H9 (cell line): ENCODE measurements around the gene GALNT13. TPM values are rescaled to one million over a fixed set of nuclear protein-coding genes. Genes with fewer than 3 reads are reported as not detected.

Source experiments
- DNase-seq: peaks from one replicate; pipeline ENCODE4 v3.0.0-alpha.2; 2017
- H2AFZ ChIP-seq: one replicate; pipeline ENCODE4 v1.6.1; 2013; ENCODE audit warnings: mild to moderate bottlenecking, low read length, control low read depth, moderate library complexity
- H2AK5ac ChIP-seq: 2 replicates; pipeline ENCODE4 v1.6.1; 2013; ENCODE audit warnings: low read length, control low read depth, mixed read lengths; ENCODE audit not compliant: insufficient read length
- H2BK120ac ChIP-seq: one replicate; pipeline ENCODE4 v1.6.1; 2013; ENCODE audit warnings: low read depth, mild to moderate bottlenecking, low read length, control low read depth, inconsistent platforms; ENCODE audit not compliant: poor library complexity, severe bottlenecking
- H2BK12ac ChIP-seq: 2 replicates; pipeline ENCODE4 v1.6.1; 2013; ENCODE audit warnings: low read length, control low read depth, mixed read lengths, low read depth; ENCODE audit not compliant: insufficient read length
- H2BK15ac ChIP-seq: 2 replicates; pipeline ENCODE4 v1.6.1; 2013; ENCODE audit warnings: low read depth, low read length, control low read depth
- H2BK20ac ChIP-seq: one replicate; pipeline ENCODE4 v1.6.1; 2013; ENCODE audit warnings: low read depth, mild to moderate bottlenecking, low read length, control low read depth, inconsistent platforms; ENCODE audit not compliant: poor library complexity, severe bottlenecking
- H2BK5ac ChIP-seq: 2 replicates; pipeline ENCODE4 v1.6.1; 2013; ENCODE audit warnings: low read length, control low read depth, mixed read lengths; ENCODE audit not compliant: insufficient read length
- H3K14ac ChIP-seq: 2 replicates; pipeline ENCODE4 v1.6.1; 2013; ENCODE audit warnings: low read length, control low read depth; ENCODE audit not compliant: insufficient read depth
- H3K18ac ChIP-seq: 2 replicates; pipeline ENCODE4 v1.6.1; 2013; ENCODE audit warnings: low read depth, mild to moderate bottlenecking, mixed read lengths, low read length, control low read depth; ENCODE audit not compliant: insufficient read length
- H3K23ac ChIP-seq: 2 replicates; pipeline ENCODE4 v1.6.1; 2013; ENCODE audit warnings: low read length, control low read depth, mixed read lengths, low read depth; ENCODE audit not compliant: insufficient read length
- H3K23me2 ChIP-seq: 2 replicates; pipeline ENCODE4 v1.6.1; 2013; ENCODE audit warnings: low read depth, mild to moderate bottlenecking, mixed read lengths, low read length, control low read depth; ENCODE audit not compliant: insufficient read length, poor library complexity, severe bottlenecking
- H3K27ac ChIP-seq: 2 replicates; pipeline ENCODE4 v1.5.1; 2013; ENCODE audit warnings: low read length, control low read depth, mixed read lengths, low read depth; ENCODE audit not compliant: insufficient read length
- H3K27me3 ChIP-seq: 2 replicates; pipeline ENCODE4 v1.6.1; 2013; ENCODE audit warnings: low read length, control low read depth, inconsistent platforms; ENCODE audit not compliant: insufficient read depth
- H3K4ac ChIP-seq: 2 replicates; pipeline ENCODE4 v1.6.1; 2013; ENCODE audit warnings: low read depth, mild to moderate bottlenecking, control low read depth, inconsistent platforms, low read length, moderate library complexity
- H3K4me1 ChIP-seq: 2 replicates; pipeline ENCODE4 v1.6.1; 2013; ENCODE audit warnings: low read length, control low read depth, inconsistent platforms; ENCODE audit not compliant: insufficient read depth
- H3K4me2 ChIP-seq: 2 replicates; pipeline ENCODE4 v1.6.1; 2013; ENCODE audit warnings: low read length, control low read depth, mixed read lengths; ENCODE audit not compliant: insufficient read length, insufficient read depth
- H3K56ac ChIP-seq: 2 replicates; pipeline ENCODE4 v1.6.1; 2013; ENCODE audit warnings: low read depth, mild to moderate bottlenecking, mixed read lengths, low read length, control low read depth; ENCODE audit not compliant: insufficient read length
- H3K79me1 ChIP-seq: 2 replicates; pipeline ENCODE4 v1.6.1; 2013; ENCODE audit warnings: low read depth, mild to moderate bottlenecking, moderate library complexity, low read length, control low read depth, inconsistent platforms; ENCODE audit not compliant: insufficient read depth, poor library complexity, severe bottlenecking
- H3K79me2 ChIP-seq: 2 replicates; pipeline ENCODE4 v1.6.1; 2013; ENCODE audit warnings: low read length, control low read depth, inconsistent platforms; ENCODE audit not compliant: insufficient read depth
- H3K9ac ChIP-seq: 2 replicates; pipeline ENCODE4 v1.6.1; 2013; ENCODE audit warnings: low read length, control low read depth, mixed read lengths; ENCODE audit not compliant: insufficient read length; ENCODE audit errors: extremely low read depth
- H3K9me3 ChIP-seq: one replicate; pipeline ENCODE4 v1.6.1; 2013; ENCODE audit warnings: low read depth, low read length, inconsistent platforms; ENCODE audit not compliant: control insufficient read depth
- H3T11ph ChIP-seq: one replicate; pipeline ENCODE4 v1.6.1; 2013; ENCODE audit warnings: mild to moderate bottlenecking, low read length, control low read depth, inconsistent platforms
- H4K20me1 ChIP-seq: one replicate; pipeline ENCODE4 v1.6.1; 2013; ENCODE audit not compliant: control insufficient read depth, insufficient read length, insufficient read depth
- H4K5ac ChIP-seq: 2 replicates; pipeline ENCODE4 v1.6.1; 2013; ENCODE audit warnings: low read depth, mild to moderate bottlenecking, mixed read lengths, low read length, control low read depth; ENCODE audit not compliant: insufficient read length
- H4K8ac ChIP-seq: replicated peaks from 2 replicates; pipeline ENCODE4 v1.6.1; 2013; ENCODE audit warnings: low read length, control low read depth, mixed read lengths, low read depth; ENCODE audit not compliant: insufficient read length
- H4K91ac ChIP-seq: 2 replicates; pipeline ENCODE4 v1.6.1; 2013; ENCODE audit warnings: low read depth, mild to moderate bottlenecking, moderate library complexity, mixed read lengths, low read length, control low read depth; ENCODE audit not compliant: insufficient read length
- H3K27ac Mint-ChIP-seq, 3 experiments: 2 replicates in 2 of 3; 3 replicates in 1 of 3; pipeline ENCODE4 v1.8.0; 2020 to 2021; ENCODE audit warnings: mixed read lengths in 3 of 3, mild to moderate bottlenecking in 1 of 3, moderate library complexity in 1 of 3
- H3K27me3 Mint-ChIP-seq: 2 replicates; pipeline ENCODE4 v1.8.0; 2021; ENCODE audit warnings: low read depth, mild to moderate bottlenecking, moderate library complexity, mixed read lengths
- H3K36me3 Mint-ChIP-seq, 3 experiments: 2 replicates in 2 of 3; 3 replicates in 1 of 3; pipeline ENCODE4 v1.8.0; 2020 to 2021; ENCODE audit warnings: low read depth in 3 of 3, mixed read lengths in 3 of 3; ENCODE audit not compliant: insufficient read depth in 1 of 3
- H3K4me1 Mint-ChIP-seq, 2 experiments: 2 replicates each; pipeline ENCODE4 v1.8.0; 2020; ENCODE audit warnings: mixed read lengths in 2 of 2
- H3K4me3 Mint-ChIP-seq, 2 experiments: 2 replicates in 1 of 2; 3 replicates in 1 of 2; pipeline ENCODE4 v1.8.0; 2020 to 2021; ENCODE audit warnings: mild to moderate bottlenecking in 2 of 2, mixed read lengths in 2 of 2, moderate library complexity in 1 of 2
- H3K9me3 Mint-ChIP-seq, 2 experiments: 2 replicates in 1 of 2; 3 replicates in 1 of 2; pipeline ENCODE4 v1.8.0; 2020; ENCODE audit warnings: mild to moderate bottlenecking in 2 of 2, mixed read lengths in 2 of 2, moderate library complexity in 1 of 2
- CTCF ChIP-seq: fragments of 200-600 bp; sonication (generic); conservative IDR thresholded peaks from 3 replicates; pipeline ENCODE4 v1.8.0; 2021; ENCODE audit warnings: antibody characterized with exemption, mild to moderate bottlenecking
- WGBS: extraction: QIAGEN DNeasy Blood & Tissue Kit; methylation state at CpG from one replicate; pipeline ENCODE4 v1.1.7; 2013; ENCODE audit warnings: missing lambda C conversion rate, low lambda C conversion rate, mixed read lengths; ENCODE audit not compliant: insufficient read length; ENCODE audit errors: extremely low coverage; 5-methylcytosine and 5-hydroxymethylcytosine counted together
- total RNA-seq: library from RNA; stranded (reverse); gene quantifications from 2 replicates; pipeline ENCODE4 v1.2.1, GENCODE V29; 2021

GALNT13 gene
- total RNA-seq, 1 experiment from 2014 or later: 6.6 TPM

DNA sequence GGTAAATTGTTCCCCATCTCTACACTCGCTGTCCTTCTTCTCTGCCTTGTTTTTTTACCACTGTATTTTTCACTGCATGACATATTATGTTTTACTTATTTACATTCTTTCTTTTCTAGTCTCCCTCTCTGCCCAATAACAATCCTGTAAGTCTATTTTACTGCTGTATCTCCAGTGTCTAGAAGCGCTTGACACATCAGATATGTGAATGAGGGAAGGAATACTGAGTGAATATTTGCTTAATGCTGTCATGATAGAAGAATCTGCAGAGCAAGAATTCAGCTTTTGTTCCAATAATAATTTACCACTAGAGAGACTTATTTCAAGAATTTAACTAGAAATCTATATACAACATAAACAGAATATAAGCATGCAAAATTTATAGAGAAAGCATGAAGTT is 99.5 kb downstream of the GALNT13 start:
- no peaks in the 10 kb centered on the region for H3K27me3 ChIP-seq
- H4K8ac ChIP-seq: no peak overlapping the region
- TF ChIP-seq CTCF: no peak
- H3K14ac ChIP-seq: no peak overlapping the region
- H3K4me1 Mint-ChIP-seq: peaks cover 12 to 14% of the 10 kb centered on the region in 2 experiments
- H3K56ac ChIP-seq: no peak overlapping the region
- H2BK5ac ChIP-seq: no peak overlapping the region
- H2AK5ac ChIP-seq: no peak overlapping the region
- H3K79me2 ChIP-seq: no peaks in the 10 kb centered on the region
- H3K4ac ChIP-seq: no peak overlapping the region
- H3K23ac ChIP-seq: no peak overlapping the region
- H3K27ac ChIP-seq: no peak overlapping the region
- no peaks in the 10 kb centered on the region for H4K20me1 ChIP-seq
- DNase-seq: no peak
- no peak overlapping the region for H3K4me2 ChIP-seq
- H3K27ac Mint-ChIP-seq: no peak overlapping the region
- no peaks in the 10 kb centered on the region for H3K9me3 ChIP-seq
- no peak overlapping the region for H2BK12ac ChIP-seq
- no peak overlapping the region for H2BK20ac ChIP-seq
- no peak overlapping the region for H3K18ac ChIP-seq
- no peaks in the 10 kb centered on the region for H3K9me3 Mint-ChIP-seq
- no peak overlapping the region for H4K5ac ChIP-seq
- WGBS: no CpG with 5 or more reads among the region's 2 CpGs
- no peak overlapping the region for H2BK120ac ChIP-seq
- no peak overlapping the region for H3K4me3 Mint-ChIP-seq
- H3K23me2 ChIP-seq: no peaks in the 10 kb centered on the region
- H3K79me1 ChIP-seq: no peaks in the 10 kb centered on the region
- no peak overlapping the region for H3K9ac ChIP-seq
- 0 out of 2 replicates have a peak, but pooled peaks cover 3% of the 10 kb centered on the region for H3K4me1 ChIP-seq
- no peak overlapping the region for H2AFZ ChIP-seq
- no peak overlapping the region for H4K91ac ChIP-seq
- no peak overlapping the region for H2BK15ac ChIP-seq
- no peaks in the 10 kb centered on the region for H3K27me3 Mint-ChIP-seq
- no peak overlapping the region for H3T11ph ChIP-seq
- H3K36me3 Mint-ChIP-seq: no peaks in the 10 kb centered on the region
